Pancreas (tissue), 10 donors: Measurements from ENCODE around the gene SETD2. TPM values are rescaled to one million over a fixed set of nuclear protein-coding genes. Genes with fewer than 3 reads are reported as not detected.

Source experiments
- ATAC-seq, 4 donors: fragments of 200-7000 bp; cut with Tn5 transposase; one replicate each; pipeline versions ENCODE4 v1.8.0 to v1.9.1; 2020; ENCODE audit warnings: mild to moderate bottlenecking in 4 of 4, moderate library complexity in 4 of 4
- DNase-seq, 6 donors: peaks; one replicate each; pipeline ENCODE4 v3.0.0-alpha.2; 2020
- FAIRE-seq: peaks from 2 replicates; lab custom pipeline; 2012; peaks lifted over from hg19 to GRCh38; lab: Jason Lieb, UNC
- H3K27ac ChIP-seq, 4 donors: fragments of 200-600 bp; sonication (generic); 1 replicate in 3 of 4; 2 replicates in 1 of 4; pipeline versions ENCODE4 v1.5.0 to v1.8.0; 2020
- H3K27me3 ChIP-seq, 4 donors: fragments of 200-600 bp; one replicate each; pipeline ENCODE4 v1.8.0; 2021
- H3K36me3 ChIP-seq, 3 donors: fragments of 200-600 bp; sonication (generic) in 1 of 3; one replicate each; pipeline versions ENCODE4 v1.5.0 to v1.8.0; 2020 to 2021
- H3K4me1 ChIP-seq, 3 donors: fragments of 200-600 bp; one replicate each; pipeline ENCODE4 v1.8.0; 2021
- H3K4me3 ChIP-seq, 4 donors: fragments of 200-600 bp; sonication (generic) in 2 of 4; one replicate each; pipeline versions ENCODE4 v1.5.0 to v1.8.0; 2020 to 2021
- H3K9me3 ChIP-seq, 4 donors: fragments of 200-600 bp; one replicate each; pipeline ENCODE4 v1.8.0; 2021
- WGBS, 2 donors: extraction: QIAGEN DNeasy Blood & Tissue Kit; methylation state at CpG; one replicate each; pipeline ENCODE4 v1.1.7; 2013; 5-methylcytosine and 5-hydroxymethylcytosine counted together
- intact Hi-C, 3 donors: fragments of 100-400 bp; cut with DNase I; formaldehyde crosslinking; loops; one replicate each; pipeline versions ENCODE4 v1.11.1 to v1.14.2; 2022
- polyA plus RNA-seq, 2 donors: library from polyadenylated mRNA; stranded (reverse); fragments of 200-250 nt; gene quantifications; one replicate each; pipeline ENCODE4 v1.2.3, GENCODE V29; 2013
- total RNA-seq, 6 donors: library from RNA; stranded (reverse); fragmentation: NEBNext Ultra II Directional in 4 of 6; extraction: Animal tissue kit (Norgen Biotek cat#: 25700) in 4 of 6; gene quantifications; one replicate each; pipeline versions ENCODE4 v1.2.1 to v1.2.4, GENCODE V29; 2021 to 2023
- TF ChIP-seq, protein P1 (sequence below), 4 donors: fragments of 200-600 bp; sonication (generic) in 3 of 4; IDR thresholded peaks; one replicate each; pipeline versions ENCODE4 v1.5.0 to v1.8.0; 2021; ENCODE audit warnings: antibody characterized with exemption in 4 of 4
- donor health status: healthy with polysubstance abuse.
- donor health status: DM: no; HTN: no; CAD: no; lungs with moderate emphysema.
- donor health status: DM: no; HTN: no; CAD: no.
- donor health status: control.
- donor health status: control.
- donor health status: Bipolar disorder and iron deficiency.
- donor health status: DM: yes; HTN: yes; CAD: no.
- donor health status: DM: no; HTN: no; CAD: no.
- donor health status: DM: no; HTN: no; CAD: no.
- donor health status: DM: yes; HTN: yes; CAD: no.

SETD2 gene
- total and polyA plus RNA-seq, 8 donors = 9.6 to 35.3 (median 21.6) TPM

DNA sequence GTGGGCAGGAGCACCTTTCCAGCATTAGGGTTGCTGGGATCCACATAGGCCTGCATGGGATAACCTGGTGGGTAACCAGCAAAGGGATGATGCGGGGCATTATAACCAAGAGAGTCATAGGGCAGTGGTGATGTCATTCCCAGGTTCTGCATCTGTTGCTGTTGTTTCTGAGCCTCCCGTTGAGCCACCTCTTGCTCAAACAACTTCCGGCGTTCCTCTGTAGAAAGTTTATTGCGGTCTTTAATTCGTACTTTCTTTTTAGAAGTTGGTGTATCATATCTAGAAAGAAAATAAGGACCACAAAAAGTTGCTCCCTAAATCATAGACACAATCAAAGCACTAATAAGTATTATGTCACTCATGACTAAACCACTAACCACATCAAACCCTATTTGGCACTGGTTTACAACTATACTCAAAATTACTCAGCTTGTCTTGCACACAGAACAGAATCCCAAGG lies 106.7 kb downstream of the SETD2 start:
- Histone ChIP-seq H3K36me3 (peaks cover 0 to 10% (median 6%) of the 10 kb centered on the region in 3 donors), H3K4me1 (no peaks in the 10 kb centered on the region), H3K4me3 (no peak overlapping the region), H3K27ac (no peak overlapping the region), H3K27me3 (no peaks in the 10 kb centered on the region), H3K9me3 (no peaks in the 10 kb centered on the region)
- intact Hi-C loops = no loop called here
- FAIRE-seq (no peak), ATAC-seq (peak in 1 of 4 donors; percentile 16), DNase-seq (no peak)
- 95 to 98% methylated on average over 6 of the region's 6 CpGs for WGBS, 2 donors
- TF ChIP-seq, protein P1, sequence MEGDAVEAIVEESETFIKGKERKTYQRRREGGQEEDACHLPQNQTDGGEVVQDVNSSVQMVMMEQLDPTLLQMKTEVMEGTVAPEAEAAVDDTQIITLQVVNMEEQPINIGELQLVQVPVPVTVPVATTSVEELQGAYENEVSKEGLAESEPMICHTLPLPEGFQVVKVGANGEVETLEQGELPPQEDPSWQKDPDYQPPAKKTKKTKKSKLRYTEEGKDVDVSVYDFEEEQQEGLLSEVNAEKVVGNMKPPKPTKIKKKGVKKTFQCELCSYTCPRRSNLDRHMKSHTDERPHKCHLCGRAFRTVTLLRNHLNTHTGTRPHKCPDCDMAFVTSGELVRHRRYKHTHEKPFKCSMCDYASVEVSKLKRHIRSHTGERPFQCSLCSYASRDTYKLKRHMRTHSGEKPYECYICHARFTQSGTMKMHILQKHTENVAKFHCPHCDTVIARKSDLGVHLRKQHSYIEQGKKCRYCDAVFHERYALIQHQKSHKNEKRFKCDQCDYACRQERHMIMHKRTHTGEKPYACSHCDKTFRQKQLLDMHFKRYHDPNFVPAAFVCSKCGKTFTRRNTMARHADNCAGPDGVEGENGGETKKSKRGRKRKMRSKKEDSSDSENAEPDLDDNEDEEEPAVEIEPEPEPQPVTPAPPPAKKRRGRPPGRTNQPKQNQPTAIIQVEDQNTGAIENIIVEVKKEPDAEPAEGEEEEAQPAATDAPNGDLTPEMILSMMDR (IDR thresholded peaks at IDR 0.05) = no peak

DNA sequence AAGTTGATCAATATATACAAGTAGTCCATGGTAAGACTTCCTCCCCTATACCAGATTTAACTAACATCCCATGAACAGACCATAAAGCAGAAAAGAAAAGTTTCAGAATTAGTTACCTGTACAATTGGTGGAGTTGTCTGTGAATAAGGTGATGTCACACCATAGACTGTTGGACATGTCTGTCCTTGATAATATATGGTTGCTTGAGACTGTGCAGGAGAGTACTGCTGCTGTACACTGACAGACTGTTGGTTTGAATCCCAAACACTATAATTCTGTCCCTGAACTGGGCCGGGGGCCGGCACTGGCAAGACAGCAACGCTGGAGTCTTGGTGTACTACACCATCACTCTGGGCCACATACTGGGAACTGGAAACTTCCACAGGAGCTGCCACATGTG lies 107.2 kb downstream of the SETD2 start:
- Histone ChIP-seq H3K4me1 (no peaks in the 10 kb centered on the region), H3K36me3 (peaks cover 0 to 13% (median 6%) of the 10 kb centered on the region in 3 donors), H3K4me3 (no peak overlapping the region), H3K27ac (no peak overlapping the region), H3K27me3 (no peaks in the 10 kb centered on the region), H3K9me3 (no peaks in the 10 kb centered on the region)
- no peak for DNase-seq
- 91 to 93% methylated on average over 3 of the region's 3 CpGs for WGBS, 2 donors
- intact Hi-C loops = no loop called here
- no peak for ATAC-seq
- no peak for FAIRE-seq
- TF ChIP-seq, protein P1 (IDR thresholded peaks at IDR 0.05) = no peak

DNA sequence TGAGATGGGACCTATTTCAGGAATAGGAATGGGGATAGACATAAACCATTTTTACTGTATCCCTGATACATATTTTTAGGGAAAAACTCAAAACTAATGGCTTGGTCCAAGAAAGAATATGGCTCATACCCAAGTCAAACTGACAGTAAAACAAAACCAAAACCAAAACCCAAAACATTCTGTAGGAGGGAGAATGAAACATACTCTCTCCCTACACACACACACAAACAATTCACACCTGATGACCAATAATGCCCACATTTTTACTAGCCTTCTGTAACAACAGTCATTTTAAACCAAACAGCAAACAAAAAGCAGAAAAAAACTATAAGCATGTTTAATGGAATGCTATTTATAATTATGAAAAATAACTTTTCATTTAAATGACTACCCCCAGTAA lies 109.5 kb downstream of the SETD2 start:
- TF ChIP-seq, protein P1 (IDR thresholded peaks at IDR 0.05) = no peak
- ATAC-seq = no peak
- Histone ChIP-seq H3K4me3 (no peak overlapping the region), H3K36me3 (peaks cover 0 to 13% (median 6%) of the 10 kb centered on the region in 3 donors), H3K27me3 (no peaks in the 10 kb centered on the region), H3K27ac (no peak overlapping the region), H3K9me3 (no peaks in the 10 kb centered on the region), H3K4me1 (no peaks in the 10 kb centered on the region)
- intact Hi-C loops = no loop called here
- no peak for FAIRE-seq
- DNase-seq = no peak

DNA sequence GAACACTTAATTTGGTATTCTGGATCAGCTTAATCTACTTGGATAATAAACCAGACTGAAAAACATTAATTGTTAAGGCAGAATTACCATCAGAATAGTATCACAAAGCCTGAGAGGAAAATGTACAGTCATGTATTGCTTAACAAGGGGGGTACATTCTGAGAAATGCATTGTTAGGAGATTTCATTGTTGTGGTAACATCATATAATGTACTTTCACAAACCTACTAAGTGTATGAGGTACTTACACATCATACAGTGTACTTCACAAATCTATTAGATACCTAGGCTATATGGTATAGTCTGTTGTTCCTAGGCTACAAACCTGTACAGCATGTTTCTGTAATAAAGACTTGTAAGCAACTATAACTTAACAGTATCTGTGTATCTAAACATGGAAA lies 116.2 kb downstream of the SETD2 start:
- FAIRE-seq (no peak), ATAC-seq (no peak), DNase-seq (no peak)
- Histone ChIP-seq H3K4me3 (no peak overlapping the region), H3K36me3 (peaks cover 0 to 16% (median 6%) of the 10 kb centered on the region in 3 donors), H3K27me3 (no peaks in the 10 kb centered on the region), H3K27ac (no peak overlapping the region), H3K9me3 (no peaks in the 10 kb centered on the region), H3K4me1 (peaks cover 0 to 4% (median 4%) of the 10 kb centered on the region in 3 donors)
- TF ChIP-seq, protein P1 (IDR thresholded peaks at IDR 0.05) = no peak
- intact Hi-C loops = no loop called here

DNA sequence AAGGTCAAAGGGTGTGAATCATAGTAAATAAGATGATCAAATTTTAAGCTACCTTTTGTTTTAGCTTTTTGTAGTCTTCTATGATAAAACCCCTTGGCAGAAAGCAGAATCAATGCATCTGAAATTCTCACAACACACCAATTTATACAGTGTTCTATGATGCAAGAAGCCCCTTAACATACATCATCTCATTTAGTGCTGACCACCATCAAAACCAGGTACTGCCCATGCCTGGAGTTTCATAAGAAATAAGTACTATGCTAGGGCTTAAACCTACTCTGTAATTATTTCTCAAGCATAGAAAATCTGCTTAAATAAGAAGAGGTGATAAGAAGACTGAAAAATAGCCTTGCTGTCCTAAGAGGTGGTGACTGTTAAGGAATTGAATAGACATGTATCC lies 116.8 kb downstream of the SETD2 start:
- intact Hi-C loops = no loop called here
- FAIRE-seq (no peak), ATAC-seq (no peak), DNase-seq (no peak)
- Histone ChIP-seq H3K4me3 (no peak overlapping the region), H3K27me3 (no peaks in the 10 kb centered on the region), H3K27ac (no peak overlapping the region), H3K4me1 (peaks cover 0 to 4% (median 4%) of the 10 kb centered on the region in 3 donors), H3K9me3 (no peaks in the 10 kb centered on the region), H3K36me3 (peaks cover 0 to 18% (median 6%) of the 10 kb centered on the region in 3 donors)
- TF ChIP-seq, protein P1 (IDR thresholded peaks at IDR 0.05) = no peak
